ENCODE measurements around the gene ARL5C.
A peak's percentile ranks its signal among the peaks of the same experiment; 100 is the strongest.

The ARL5C gene

GRCh38 chr17:39167476-39167875, 1.5 kb upstream of the ARL5C start:
- DNase-seq (ENCODE audit: low read depth in 2 of 2) = no peak

- no peak for DNase-seq (ENCODE audit: low read depth in 2 of 2)
Observed at GRCh38 chr17:39166437-39167335, 725 bp upstream of the ARL5C start.

DNA sequence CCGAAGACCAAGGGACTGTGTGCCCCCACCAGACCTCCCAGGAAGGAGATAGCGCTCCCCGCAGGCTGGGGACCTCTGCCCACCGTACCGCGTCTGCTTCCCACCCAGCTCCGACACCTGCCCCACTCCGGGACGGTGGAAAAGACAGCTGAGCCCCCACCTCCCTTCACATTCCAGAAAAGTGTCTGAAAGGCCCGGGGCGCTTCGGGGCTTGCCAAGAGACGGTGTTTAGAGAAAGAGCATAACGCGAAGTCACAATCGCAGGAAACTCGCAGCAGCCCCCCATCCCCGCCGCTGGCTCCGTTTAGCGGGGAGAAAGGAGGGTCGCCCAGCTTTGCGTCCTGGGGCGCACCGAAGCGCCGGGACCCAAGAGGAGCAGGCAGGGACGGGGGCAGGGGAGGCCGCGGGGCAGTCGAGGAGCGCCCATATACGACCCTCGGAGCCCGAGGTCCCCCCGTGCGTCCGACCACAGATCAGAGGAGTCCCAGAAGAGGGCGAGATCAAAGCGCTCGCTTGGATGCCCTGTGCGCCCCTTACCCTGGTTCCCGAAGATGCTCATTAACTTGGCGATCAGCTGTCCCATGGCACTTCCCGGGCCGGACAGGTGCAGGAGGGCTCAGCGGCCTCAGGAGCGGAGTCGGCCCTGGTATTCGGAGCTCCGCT, 652 bp downstream of the ARL5C start:
- DNase-seq (ENCODE audit: low read depth in 2 of 2) = no peak

GRCh38 chr17:39164675-39165143, 1.3 kb downstream of the ARL5C start:
- peak; percentile 50 to 55 for DNase-seq (ENCODE audit: low read depth in 2 of 2)

DNA sequence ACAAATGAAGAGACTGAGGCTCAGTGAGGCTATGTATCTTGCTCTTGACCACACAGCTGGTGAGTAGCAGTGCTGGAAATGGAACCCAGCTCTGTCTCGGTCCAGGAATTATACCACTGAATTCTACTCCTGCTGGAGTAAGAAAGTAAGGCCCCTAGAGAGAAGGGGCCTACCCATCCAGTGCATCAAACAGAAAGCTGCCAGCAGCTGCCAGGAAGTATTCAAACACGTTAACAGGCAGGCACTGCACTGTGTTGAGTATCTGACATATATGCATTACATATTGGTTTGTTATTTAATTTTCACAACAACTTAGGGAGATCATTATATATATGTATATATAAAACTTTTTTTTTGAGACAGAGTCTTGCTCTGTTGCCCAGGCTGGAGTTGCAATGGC, 4.0 kb downstream of the ARL5C start:
- no peak for DNase-seq (ENCODE audit: low read depth in 2 of 2)

DNA sequence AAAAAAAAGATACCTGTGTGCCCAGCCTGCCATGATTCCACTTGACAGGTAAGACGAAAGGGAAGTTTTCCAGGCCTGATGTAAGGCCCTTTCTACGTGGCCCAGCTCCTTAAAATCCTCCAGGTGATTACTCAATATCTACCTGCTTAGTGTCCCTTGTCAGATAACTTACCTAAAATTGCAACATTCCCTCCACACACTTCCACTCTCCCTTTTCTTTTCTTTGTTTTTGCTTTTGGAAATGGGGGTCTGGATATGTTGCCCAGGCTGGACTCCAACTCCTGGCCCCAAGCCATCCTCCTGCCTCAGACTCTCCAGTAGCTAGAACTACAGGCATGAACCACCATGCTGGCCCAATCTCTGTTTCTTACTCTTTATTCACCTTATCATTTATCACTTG, 7.3 kb downstream of the ARL5C start:
- no peak for DNase-seq (ENCODE audit: low read depth in 2 of 2)

DNA sequence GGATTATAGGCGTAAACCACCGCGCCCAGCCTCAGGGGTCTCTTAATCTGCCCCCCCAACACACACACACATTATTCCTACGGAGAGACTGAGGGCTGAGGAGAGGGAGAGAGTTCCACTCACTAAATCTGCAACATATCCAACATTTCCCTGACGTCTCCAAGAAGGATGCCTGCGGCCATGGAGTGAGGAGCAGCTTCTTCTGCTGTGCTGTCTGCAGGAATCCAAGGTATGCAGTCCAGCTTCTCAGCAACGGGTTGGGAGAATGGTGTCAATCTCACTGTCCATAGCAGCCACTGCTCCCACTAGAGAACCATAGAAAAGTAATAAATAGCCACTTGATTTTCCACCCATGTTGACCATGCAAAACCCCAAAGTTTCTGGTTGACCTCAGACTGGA, 9.5 kb downstream of the ARL5C start:
- no peak for DNase-seq (ENCODE audit: low read depth in 2 of 2)

GRCh38 chr17:39155654-39156053, 10.3 kb downstream of the ARL5C start:
- DNase-seq (ENCODE audit: low read depth in 2 of 2) = no peak

DNA sequence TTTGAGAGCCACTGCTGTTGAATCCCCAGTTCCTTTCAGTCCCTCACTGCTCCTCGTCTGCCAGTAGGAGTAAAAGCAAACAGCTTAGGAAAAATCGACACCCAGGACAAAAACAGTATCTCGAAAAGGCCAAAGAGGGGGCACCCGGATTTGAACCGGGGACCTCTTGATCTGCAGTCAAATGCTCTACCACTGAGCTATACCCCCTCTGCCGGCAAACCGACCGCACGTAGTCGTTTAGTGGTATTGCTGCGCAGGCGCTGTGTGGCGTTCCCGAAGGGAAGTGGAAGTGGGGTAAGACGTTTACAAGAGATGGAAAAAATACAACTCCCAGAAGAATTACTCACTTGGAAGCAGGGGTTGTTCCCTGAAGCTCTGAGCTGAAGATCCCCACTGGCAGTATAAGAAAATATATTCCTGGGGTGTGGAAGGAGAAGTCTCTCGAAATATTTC, 12.3 kb downstream of the ARL5C start:
- DNase-seq (ENCODE audit: low read depth in 2 of 2) = peak; percentile 79 to 85

DNA sequence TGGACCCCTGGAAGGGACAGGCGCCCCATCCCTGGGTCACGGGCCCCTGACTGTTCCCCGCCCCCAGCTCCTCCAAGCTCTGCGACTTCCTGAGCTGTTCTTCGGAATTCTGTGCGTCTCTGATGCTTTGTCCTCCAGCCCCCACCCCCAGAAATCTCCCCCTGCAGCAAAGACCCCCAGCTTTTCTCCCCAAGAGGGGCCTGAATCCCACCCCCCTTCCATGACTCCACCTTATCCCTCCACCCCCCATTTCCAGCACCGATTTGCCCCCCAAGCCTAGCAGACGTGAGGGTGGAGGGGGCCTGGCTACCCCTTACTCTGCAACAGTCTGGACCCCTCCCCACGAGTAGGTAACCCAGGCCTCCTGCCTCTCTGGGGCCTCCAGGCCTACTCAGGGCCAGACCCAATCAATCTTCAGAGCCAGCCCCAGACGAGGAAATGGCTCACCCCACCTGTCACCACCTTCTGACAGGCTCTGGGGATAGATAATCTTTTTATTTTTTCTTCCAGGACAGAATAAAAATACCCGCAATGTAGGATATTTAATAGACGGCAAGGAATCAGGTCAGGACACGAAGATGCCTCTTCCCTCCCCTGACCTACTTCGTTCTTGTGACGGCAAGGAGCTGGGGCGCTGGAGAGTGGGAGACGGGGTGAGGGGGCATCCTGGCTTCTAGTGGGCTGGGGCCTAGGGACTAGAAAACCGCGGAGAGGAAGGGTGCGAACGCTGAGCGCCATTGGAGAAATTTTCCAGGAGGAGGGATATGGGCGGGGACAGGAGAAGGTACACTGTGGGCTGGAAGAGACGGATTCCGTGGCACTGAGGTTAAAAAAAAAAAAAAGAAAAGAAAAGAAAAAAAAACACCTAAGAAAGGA, 13.8 kb downstream of the ARL5C start:
- DNase-seq (ENCODE audit: low read depth in 2 of 2) = no peak

DNA sequence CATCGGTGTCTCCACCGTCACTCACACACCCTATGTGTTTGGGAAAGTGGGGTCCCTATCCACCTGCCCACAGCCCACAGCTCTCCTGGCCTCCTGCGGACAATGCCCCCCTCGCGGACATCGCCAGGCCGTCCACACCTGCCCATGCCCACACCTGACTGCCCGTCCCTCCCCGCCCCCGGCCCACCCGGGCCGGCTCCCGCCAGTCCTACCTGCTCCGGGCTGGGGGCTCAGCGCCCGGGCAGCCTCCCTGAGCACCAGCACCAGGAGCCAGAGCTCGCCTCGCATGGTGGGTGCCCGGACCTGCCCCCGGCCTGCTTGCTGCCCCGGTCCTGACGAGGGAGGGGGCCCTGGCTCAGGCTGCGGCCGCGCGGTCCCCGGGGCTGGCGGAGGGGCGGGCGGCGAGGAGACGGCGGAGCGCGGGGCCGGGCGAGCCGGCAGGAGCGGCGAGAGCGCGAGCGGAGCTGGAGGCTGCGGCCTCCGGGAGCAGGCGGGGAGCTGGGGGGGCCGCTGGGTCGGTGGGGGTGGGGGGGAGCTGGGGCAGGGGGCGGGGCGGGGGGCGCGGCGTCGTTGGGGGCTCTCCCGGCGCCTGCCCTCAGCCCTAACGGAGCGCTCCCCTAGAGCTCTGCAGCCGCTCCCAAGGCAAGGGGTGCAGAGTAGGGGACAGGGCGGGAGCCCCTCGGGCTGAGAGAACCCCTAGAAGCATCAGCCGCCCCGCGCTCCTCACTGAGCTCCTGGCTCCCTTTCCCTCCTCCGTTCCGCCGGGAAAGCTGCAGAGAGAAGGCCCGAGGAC, 14.6 kb downstream of the ARL5C start, which contains the start of gene PLXDC1:
PLXDC1 (minus strand) TSS at position 488 of the 793 bp plus-strand sequence; CDS start at position 288, 200 bp downstream.
- no peak for DNase-seq (ENCODE audit: low read depth in 2 of 2)

DNA sequence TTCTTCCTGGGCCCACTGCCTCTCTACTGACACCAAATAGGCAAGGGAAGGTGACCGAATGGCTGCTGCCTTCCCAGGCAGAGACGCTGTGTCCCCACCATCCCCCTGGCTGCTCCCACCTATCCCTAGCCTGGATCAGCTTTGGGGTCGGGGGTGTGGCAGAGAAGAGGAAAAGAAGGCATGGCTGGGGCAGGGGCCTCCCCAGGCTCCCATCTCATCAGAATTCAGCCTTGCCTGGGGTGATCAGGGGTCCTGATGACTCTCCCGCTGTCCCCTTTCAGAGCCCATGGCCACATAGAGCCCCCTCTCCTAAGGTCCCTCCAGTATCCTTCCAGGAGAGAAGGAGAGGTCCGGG, 15.2 kb downstream of the ARL5C start:
- DNase-seq (ENCODE audit: low read depth in 2 of 2) = no peak

- no peak for DNase-seq (ENCODE audit: low read depth in 2 of 2)
Observed at GRCh38 chr17:39150104-39150634, 15.8 kb downstream of the ARL5C start.

GRCh38 chr17:39147221-39148185, 18.5 kb downstream of the ARL5C start:
- no peak for DNase-seq (ENCODE audit: low read depth in 2 of 2)

DNA sequence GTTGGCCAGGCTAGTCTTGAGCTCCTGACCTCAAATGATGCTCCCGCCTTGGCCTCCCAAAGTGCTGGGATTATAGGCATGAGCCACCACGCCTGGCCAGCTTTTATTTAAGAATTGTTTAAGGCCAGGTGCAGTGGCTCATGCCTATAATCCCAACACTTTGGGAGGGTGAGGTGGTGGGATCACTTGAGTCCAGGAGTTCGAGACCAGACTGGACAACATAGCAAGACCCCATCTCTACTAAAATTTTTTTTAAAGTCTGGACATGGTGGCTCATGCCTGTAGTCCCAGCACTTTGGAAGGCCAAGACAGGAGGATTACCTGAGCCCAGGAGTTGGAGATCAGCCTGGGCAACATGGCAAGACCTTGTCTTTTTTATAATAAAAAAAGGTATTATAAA, 19.7 kb downstream of the ARL5C start:
- DNase-seq (ENCODE audit: low read depth in 2 of 2) = no peak

GRCh38 chr17:39145143-39145542, 20.8 kb downstream of the ARL5C start:
- no peak for DNase-seq (ENCODE audit: low read depth in 2 of 2)

DNA sequence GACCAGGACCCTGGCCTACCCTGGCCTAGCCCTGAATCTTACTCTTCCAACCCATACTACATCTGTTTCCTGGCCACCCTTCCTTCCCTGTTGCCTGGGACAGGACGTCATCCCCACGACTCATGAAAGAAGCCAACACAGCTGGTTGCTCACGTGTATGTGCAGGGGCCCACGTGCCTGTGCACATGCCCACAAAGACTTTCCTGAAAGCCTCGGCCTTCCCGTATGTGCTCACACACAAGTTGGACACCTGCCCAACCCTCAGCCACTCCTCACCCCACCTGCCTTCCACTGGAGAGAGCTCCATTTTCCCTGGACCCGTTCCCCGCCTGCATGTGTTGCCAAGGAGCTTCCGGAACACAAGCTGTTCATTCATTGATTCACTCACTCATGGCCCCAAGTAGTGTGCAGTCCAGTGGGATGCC, 21.5 kb downstream of the ARL5C start:
- DNase-seq (ENCODE audit: low read depth in 2 of 2) = no peak

- no peak for DNase-seq (ENCODE audit: low read depth in 2 of 2)
Observed at GRCh38 chr17:39143552-39144093, 22.3 kb downstream of the ARL5C start.

GRCh38 chr17:39141915-39142664, 23.9 kb downstream of the ARL5C start:
- no peak for DNase-seq (ENCODE audit: low read depth in 2 of 2)

Measured in stimulated activated CD8-positive, alpha-beta memory T cell treated with anti-CD3 and anti-CD28 coated beads, Interleukin-15, amount 100 ng/mL, for 4 hours (primary cell).